Measurements from ENCODE around the gene CCDC12.

GRCh38 chr3:46880884-46881595 is 95.5 kb downstream of the CCDC12 start:
- TF ChIP-seq CTCF (IDR thresholded peaks at IDR 0.05) (no peak), POLR2AphosphoS5 (IDR thresholded peaks at IDR 0.05) (no peak)

All from suprapubic skin (tissue), 3 donors.